HG03060 (cell line): ENCODE measurements around the gene SH3BP4.

Source experiments
- ATAC-seq: cut with Tn5 transposase; IDR thresholded peaks from one replicate; pipeline ENCODE4 v1.9.1; 2021; ENCODE audit warnings: low read depth, moderate number of reproducible peaks; ENCODE audit not compliant: unreplicated experiment

Gene SH3BP4

GRCh38 chr2:234964631-234965461 lies 13.0 kb downstream of the SH3BP4 start:
- no peak for ATAC-seq

- no peak for ATAC-seq
Observed at GRCh38 chr2:234966340-234966739, 14.5 kb downstream of the SH3BP4 start.

- ATAC-seq = no peak
Observed at GRCh38 chr2:234967201-234967869, 15.5 kb downstream of the SH3BP4 start.

- no peak for ATAC-seq
Observed at GRCh38 chr2:234967870-234968208, 16.0 kb downstream of the SH3BP4 start.

GRCh38 chr2:234968631-234969305 lies 17.0 kb downstream of the SH3BP4 start:
- no peak for ATAC-seq

GRCh38 chr2:234969306-234970098 lies 17.7 kb downstream of the SH3BP4 start:
- no peak for ATAC-seq

GRCh38 chr2:234970099-234970440 lies 18.3 kb downstream of the SH3BP4 start:
- ATAC-seq = no peak

GRCh38 chr2:234970477-234970882 lies 18.7 kb downstream of the SH3BP4 start:
- ATAC-seq = no peak

GRCh38 chr2:234971496-234971895 lies 19.7 kb downstream of the SH3BP4 start:
- no peak for ATAC-seq

- no peak for ATAC-seq
Observed at GRCh38 chr2:234973008-234973407, 21.2 kb downstream of the SH3BP4 start.

- ATAC-seq = no peak
Observed at GRCh38 chr2:234974501-234975385, 22.9 kb downstream of the SH3BP4 start.

- no peak for ATAC-seq
Observed at GRCh38 chr2:234975611-234976010, 23.8 kb downstream of the SH3BP4 start.

- ATAC-seq = no peak
Observed at GRCh38 chr2:234976479-234977227, 24.8 kb downstream of the SH3BP4 start.

GRCh38 chr2:234977228-234977679 lies 25.4 kb downstream of the SH3BP4 start:
- no peak for ATAC-seq

GRCh38 chr2:234978466-234979203 lies 26.8 kb downstream of the SH3BP4 start:
- ATAC-seq = no peak

GRCh38 chr2:234979204-234980167 lies 27.7 kb downstream of the SH3BP4 start:
- no peak for ATAC-seq

- no peak for ATAC-seq
Observed at GRCh38 chr2:234980451-234981187, 28.8 kb downstream of the SH3BP4 start.
